ENCODE measurements around the gene ENTPD1.
A peak's percentile ranks its signal among the peaks of the same experiment; 100 is the strongest.

The ENTPD1 gene

GRCh38 chr10:95837356-95837776, 81.4 kb downstream of the ENTPD1 start:
- DNase-seq (ENCODE audit: extremely low spot score) = no peak
- CTCF ChIA-PET = interaction anchor here (0.8 to 16.0 kb wide), 10 partner anchors 12 to 148 kb away, joined by 3 to 305 read pairs (median 5); partner anchors contain the start of genes ENTPD1 and TCTN3
- POLR2A ChIA-PET = interaction anchor here (0.8 to 1.5 kb wide), 10 partner anchors 8 to 174 kb away, joined by 3 to 6 read pairs (median 3); no protein-coding TSS in a partner anchor
- TF ChIP-seq CTCF (IDR thresholded peaks at IDR 0.05; ENCODE audit: control extremely low read depth, extremely low read depth, low read depth, missing control alignments) = no peak

- CTCF ChIA-PET = interaction anchor here (1.0 to 16.0 kb wide), 9 partner anchors 12 to 149 kb away, joined by 3 to 305 read pairs (median 6); partner anchors contain the start of genes ENTPD1 and TCTN3
- DNase-seq (ENCODE audit: extremely low spot score) = peak; percentile 37
- no peak for TF ChIP-seq CTCF (IDR thresholded peaks at IDR 0.05; ENCODE audit: control extremely low read depth, extremely low read depth, low read depth, missing control alignments)
- POLR2A ChIA-PET = interaction anchor here (0.6 to 1.5 kb wide), 11 partner anchors 8 to 174 kb away, joined by 3 to 6 read pairs (median 3); partner anchors contain the start of gene ENTPD1
Observed at GRCh38 chr10:95837783-95838182, 81.8 kb downstream of the ENTPD1 start.

- no peak for DNase-seq (ENCODE audit: extremely low spot score)
- ChIA-PET POLR2A (interaction anchor here (0.9 to 1.7 kb wide), 3 partner anchors 82 to 146 kb away, joined by 3 to 6 read pairs (median 4); partner anchors contain the start of gene TCTN3), CTCF (interaction anchor here (1.2 to 16.0 kb wide), 9 partner anchors 10 to 151 kb away, joined by 3 to 305 read pairs (median 23); partner anchors contain the start of genes ENTPD1 and TCTN3)
- TF ChIP-seq CTCF (IDR thresholded peaks at IDR 0.05; ENCODE audit: control extremely low read depth, extremely low read depth, low read depth, missing control alignments) = no peak
Observed at GRCh38 chr10:95840121-95840520, 84.2 kb downstream of the ENTPD1 start.

GRCh38 chr10:95840681-95841080, 84.7 kb downstream of the ENTPD1 start:
- no peak for TF ChIP-seq CTCF (IDR thresholded peaks at IDR 0.05; ENCODE audit: control extremely low read depth, extremely low read depth, low read depth, missing control alignments)
- ChIA-PET POLR2A (interaction anchor here (0.9 to 1.7 kb wide), 4 partner anchors 8 to 147 kb away, joined by 3 to 6 read pairs (median 4); partner anchors contain the start of gene TCTN3), CTCF (interaction anchor here (1.0 to 16.0 kb wide), 15 partner anchors 9 to 152 kb away, joined by 3 to 305 read pairs (median 9); partner anchors contain the start of genes ENTPD1 and TCTN3)
- no peak for DNase-seq (ENCODE audit: extremely low spot score)

GRCh38 chr10:95841661-95842498, 85.9 kb downstream of the ENTPD1 start:
- CTCF ChIA-PET = interaction anchor here (0.7 to 16.0 kb wide), 30 partner anchors 9 to 154 kb away, joined by 3 to 305 read pairs (median 4); partner anchors contain the start of genes ENTPD1 and TCTN3
- peak; percentile 68 for TF ChIP-seq CTCF (IDR thresholded peaks at IDR 0.05; ENCODE audit: control extremely low read depth, extremely low read depth, low read depth, missing control alignments)
- DNase-seq (ENCODE audit: extremely low spot score) = peak; percentile 38
- POLR2A ChIA-PET = interaction anchor here (1.1 to 1.7 kb wide), 2 partner anchors 9 to 148 kb away, joined by 4 read pairs; partner anchors contain the start of gene TCTN3

GRCh38 chr10:95845411-95845810, 89.4 kb downstream of the ENTPD1 start:
- CTCF ChIA-PET = interaction anchor here (0.9 to 16.0 kb wide), 6 partner anchors 9 to 151 kb away, joined by 3 to 305 read pairs (median 14); partner anchors contain the start of gene TCTN3
- no peak for DNase-seq (ENCODE audit: extremely low spot score)
- POLR2A ChIA-PET = interaction anchor here (0.7 to 1.6 kb wide), 2 partner anchors 8 to 152 kb away, joined by 3 read pairs; partner anchors contain the start of gene TCTN3

More at GRCh38 chr10:95845411-95845810, 89.4 kb downstream of the ENTPD1 start:
- TF ChIP-seq CTCF (IDR thresholded peaks at IDR 0.05; ENCODE audit: control extremely low read depth, extremely low read depth, low read depth, missing control alignments) = no peak

Measured in GM10248 (cell line).